GM19240 (cell line): ENCODE data around the gene RAP2A.

ENCODE experiments used
- DNase-seq: peaks from one replicate; pipeline ENCODE4 v3.0.0; 2011; ENCODE audit warnings: low spot score; ENCODE audit not compliant: insufficient read length

RAP2A gene

GRCh38 chr13:97492684-97493371 is 58.9 kb downstream of the RAP2A start:
- no peak for DNase-seq

GRCh38 chr13:97493456-97493855 is 59.5 kb downstream of the RAP2A start:
- DNase-seq = no peak

- no peak for DNase-seq
Observed at GRCh38 chr13:97495678-97496077, 61.7 kb downstream of the RAP2A start.

GRCh38 chr13:97496511-97496910 is 62.5 kb downstream of the RAP2A start:
- DNase-seq = no peak

GRCh38 chr13:97497400-97497799 is 63.4 kb downstream of the RAP2A start:
- no peak for DNase-seq

- DNase-seq = no peak
Observed at GRCh38 chr13:97498419-97498818, 64.5 kb downstream of the RAP2A start.

- DNase-seq = no peak
Observed at GRCh38 chr13:97499181-97499580, 65.2 kb downstream of the RAP2A start.

GRCh38 chr13:97502181-97502580 is 68.2 kb downstream of the RAP2A start:
- no peak for DNase-seq

GRCh38 chr13:97502706-97503105 is 68.7 kb downstream of the RAP2A start:
- DNase-seq = no peak

- DNase-seq = no peak
Observed at GRCh38 chr13:97505017-97505416, 71.0 kb downstream of the RAP2A start.

- DNase-seq = no peak
Observed at GRCh38 chr13:97506511-97506910, 72.5 kb downstream of the RAP2A start.

- DNase-seq = no peak
Observed at GRCh38 chr13:97512732-97513131, 78.8 kb downstream of the RAP2A start.

GRCh38 chr13:97515643-97516042 is 81.7 kb downstream of the RAP2A start:
- no peak for DNase-seq

GRCh38 chr13:97517967-97518366 is 84.0 kb downstream of the RAP2A start:
- DNase-seq = no peak
